ENCODE measurements around the gene CEACAM21.
A peak's percentile ranks its signal among the peaks of the same experiment; 100 is the strongest.

Gene CEACAM21

GRCh38 chr19:41584931-41585330, 9.0 kb downstream of the CEACAM21 start:
- in situ Hi-C loops (cut with MboI; ENCODE audit: low sequenced_read_pairs), result no loop called here
- DNase-seq (ENCODE audit: low spot score in 2 of 2), result no peak
- no peak overlapping the region for H3K4me3 ChIP-seq

GRCh38 chr19:41586064-41586463, 10.1 kb downstream of the CEACAM21 start:
- Histone ChIP-seq H3K27me3 (ENCODE audit: low read depth) (no peaks in the 10 kb centered on the region), H3K4me1 (no peaks in the 10 kb centered on the region), H3K36me3 (replicated peaks) (no peaks in the 10 kb centered on the region), H3K9me3 (no peaks in the 10 kb centered on the region; the same call in 1 of the 2 replicates), H3K4me3 (no peak overlapping the region)
- in situ Hi-C loops (cut with MboI; ENCODE audit: low sequenced_read_pairs), result no loop called here
- DNase-seq (ENCODE audit: low spot score in 2 of 2), result no peak

More at GRCh38 chr19:41584931-41585330, 9.0 kb downstream of the CEACAM21 start:
- no peaks in the 10 kb centered on the region for H3K4me1 ChIP-seq
- H3K27me3 ChIP-seq (ENCODE audit: low read depth), result no peaks in the 10 kb centered on the region
- no peaks in the 10 kb centered on the region for H3K36me3 ChIP-seq (replicated peaks)
- no peaks in the 10 kb centered on the region; the same call in 1 of the 2 replicates for H3K9me3 ChIP-seq

GRCh38 chr19:41587101-41587837, 11.3 kb downstream of the CEACAM21 start:
- H3K36me3 ChIP-seq (replicated peaks), result no peaks in the 10 kb centered on the region
- no peaks in the 10 kb centered on the region; the same call in 1 of the 2 replicates for H3K9me3 ChIP-seq
- no peaks in the 10 kb centered on the region for H3K4me1 ChIP-seq
- no peak overlapping the region for H3K4me3 ChIP-seq
- in situ Hi-C loops (cut with MboI; ENCODE audit: low sequenced_read_pairs), result no loop called here
- no peaks in the 10 kb centered on the region for H3K27me3 ChIP-seq (ENCODE audit: low read depth)
- no peak for DNase-seq (ENCODE audit: low spot score in 2 of 2)

GRCh38 chr19:41587838-41588210, 11.9 kb downstream of the CEACAM21 start:
- Histone ChIP-seq H3K4me3 (no peak overlapping the region), H3K36me3 (replicated peaks) (no peaks in the 10 kb centered on the region), H3K9me3 (no peaks in the 10 kb centered on the region; the same call in 1 of the 2 replicates), H3K27me3 (ENCODE audit: low read depth) (no peaks in the 10 kb centered on the region), H3K4me1 (no peaks in the 10 kb centered on the region)
- no peak for DNase-seq (ENCODE audit: low spot score in 2 of 2)
- in situ Hi-C loops (cut with MboI; ENCODE audit: low sequenced_read_pairs), result no loop called here

GRCh38 chr19:41588497-41589209, 12.7 kb downstream of the CEACAM21 start:
- H3K27me3 ChIP-seq (ENCODE audit: low read depth), result no peaks in the 10 kb centered on the region
- H3K9me3 ChIP-seq, result no peaks in the 10 kb centered on the region
- in situ Hi-C loops (cut with MboI; ENCODE audit: low sequenced_read_pairs), result no loop called here
- H3K4me1 ChIP-seq, result no peaks in the 10 kb centered on the region
- H3K36me3 ChIP-seq (replicated peaks), result no peaks in the 10 kb centered on the region
- H3K4me3 ChIP-seq, result no peak overlapping the region
- DNase-seq (ENCODE audit: low spot score in 2 of 2), result peak in 1 of 2 experiments; percentile 48

- Histone ChIP-seq H3K36me3 (replicated peaks) (no peaks in the 10 kb centered on the region), H3K27me3 (ENCODE audit: low read depth) (no peaks in the 10 kb centered on the region), H3K4me3 (no peak overlapping the region), H3K4me1 (no peaks in the 10 kb centered on the region), H3K9me3 (no peaks in the 10 kb centered on the region)
- in situ Hi-C loops (cut with MboI; ENCODE audit: low sequenced_read_pairs), result no loop called here
- no peak for DNase-seq (ENCODE audit: low spot score in 2 of 2)
These were observed 13.4 kb downstream of the CEACAM21 start for GRCh38 chr19:41589371-41589770.

- Histone ChIP-seq H3K27me3 (ENCODE audit: low read depth) (no peaks in the 10 kb centered on the region), H3K4me1 (no peaks in the 10 kb centered on the region), H3K9me3 (no peaks in the 10 kb centered on the region), H3K4me3 (no peak overlapping the region), H3K36me3 (replicated peaks) (no peaks in the 10 kb centered on the region)
- DNase-seq (ENCODE audit: low spot score in 2 of 2), result no peak
- in situ Hi-C loops (cut with MboI; ENCODE audit: low sequenced_read_pairs), result no loop called here
These were observed 15.0 kb downstream of the CEACAM21 start for GRCh38 chr19:41590936-41591335.

GRCh38 chr19:41591951-41592562, 16.1 kb downstream of the CEACAM21 start:
- no peaks in the 10 kb centered on the region for H3K36me3 ChIP-seq (replicated peaks)
- DNase-seq (ENCODE audit: low spot score in 2 of 2), result no peak
- no peaks in the 10 kb centered on the region for H3K4me1 ChIP-seq
- no peaks in the 10 kb centered on the region for H3K9me3 ChIP-seq
- no peak overlapping the region for H3K4me3 ChIP-seq
- no peaks in the 10 kb centered on the region for H3K27me3 ChIP-seq (ENCODE audit: low read depth)
- in situ Hi-C loops (cut with MboI; ENCODE audit: low sequenced_read_pairs), result no loop called here

- Histone ChIP-seq H3K27me3 (ENCODE audit: low read depth) (no peaks in the 10 kb centered on the region), H3K9me3 (no peaks in the 10 kb centered on the region), H3K4me1 (no peaks in the 10 kb centered on the region), H3K36me3 (replicated peaks) (no peaks in the 10 kb centered on the region), H3K4me3 (no peak overlapping the region)
- in situ Hi-C loops (cut with MboI; ENCODE audit: low sequenced_read_pairs), result no loop called here
- DNase-seq (ENCODE audit: low spot score in 2 of 2), result peak; percentile 57 to 66
These were observed 19.4 kb downstream of the CEACAM21 start for GRCh38 chr19:41595258-41595889.

- no peaks in the 10 kb centered on the region for H3K4me1 ChIP-seq
These were observed 19.9 kb downstream of the CEACAM21 start for GRCh38 chr19:41595890-41596280.

GRCh38 chr19:41597600-41598041, 21.7 kb downstream of the CEACAM21 start:
- Histone ChIP-seq H3K27me3 (ENCODE audit: low read depth) (no peaks in the 10 kb centered on the region), H3K36me3 (replicated peaks) (no peaks in the 10 kb centered on the region), H3K9me3 (no peaks in the 10 kb centered on the region), H3K4me1 (no peaks in the 10 kb centered on the region), H3K4me3 (no peak overlapping the region)
- peak; percentile 30 to 79 for DNase-seq (ENCODE audit: low spot score in 2 of 2)
- in situ Hi-C loops (cut with MboI; ENCODE audit: low sequenced_read_pairs), result no loop called here

More at GRCh38 chr19:41595890-41596280, 19.9 kb downstream of the CEACAM21 start:
- H3K36me3 ChIP-seq (replicated peaks), result no peaks in the 10 kb centered on the region
- H3K4me3 ChIP-seq, result no peak overlapping the region
- in situ Hi-C loops (cut with MboI; ENCODE audit: low sequenced_read_pairs), result no loop called here
- H3K9me3 ChIP-seq, result no peaks in the 10 kb centered on the region
- H3K27me3 ChIP-seq (ENCODE audit: low read depth), result no peaks in the 10 kb centered on the region
- no peak for DNase-seq (ENCODE audit: low spot score in 2 of 2)

- DNase-seq (ENCODE audit: low spot score in 2 of 2), result no peak
- in situ Hi-C loops (cut with MboI; ENCODE audit: low sequenced_read_pairs), result no loop called here
- H3K4me3 ChIP-seq, result no peak overlapping the region
- no peaks in the 10 kb centered on the region for H3K27me3 ChIP-seq (ENCODE audit: low read depth)
- no peaks in the 10 kb centered on the region for H3K36me3 ChIP-seq (replicated peaks)
- H3K4me1 ChIP-seq, result no peaks in the 10 kb centered on the region
- H3K9me3 ChIP-seq, result no peaks in the 10 kb centered on the region
These were observed 23.4 kb downstream of the CEACAM21 start for GRCh38 chr19:41599175-41599966.

GRCh38 chr19:41601771-41602170, 25.8 kb downstream of the CEACAM21 start:
- Histone ChIP-seq H3K4me1 (no peaks in the 10 kb centered on the region), H3K4me3 (no peak overlapping the region), H3K9me3 (no peaks in the 10 kb centered on the region), H3K36me3 (replicated peaks) (no peaks in the 10 kb centered on the region), H3K27me3 (ENCODE audit: low read depth) (no peaks in the 10 kb centered on the region)
- no peak for DNase-seq (ENCODE audit: low spot score in 2 of 2)
- in situ Hi-C loops (cut with MboI; ENCODE audit: low sequenced_read_pairs), result no loop called here

All from HAP-1 (cell line).